ENCODE measurements around the gene TEX51.

TEX51 gene

DNA sequence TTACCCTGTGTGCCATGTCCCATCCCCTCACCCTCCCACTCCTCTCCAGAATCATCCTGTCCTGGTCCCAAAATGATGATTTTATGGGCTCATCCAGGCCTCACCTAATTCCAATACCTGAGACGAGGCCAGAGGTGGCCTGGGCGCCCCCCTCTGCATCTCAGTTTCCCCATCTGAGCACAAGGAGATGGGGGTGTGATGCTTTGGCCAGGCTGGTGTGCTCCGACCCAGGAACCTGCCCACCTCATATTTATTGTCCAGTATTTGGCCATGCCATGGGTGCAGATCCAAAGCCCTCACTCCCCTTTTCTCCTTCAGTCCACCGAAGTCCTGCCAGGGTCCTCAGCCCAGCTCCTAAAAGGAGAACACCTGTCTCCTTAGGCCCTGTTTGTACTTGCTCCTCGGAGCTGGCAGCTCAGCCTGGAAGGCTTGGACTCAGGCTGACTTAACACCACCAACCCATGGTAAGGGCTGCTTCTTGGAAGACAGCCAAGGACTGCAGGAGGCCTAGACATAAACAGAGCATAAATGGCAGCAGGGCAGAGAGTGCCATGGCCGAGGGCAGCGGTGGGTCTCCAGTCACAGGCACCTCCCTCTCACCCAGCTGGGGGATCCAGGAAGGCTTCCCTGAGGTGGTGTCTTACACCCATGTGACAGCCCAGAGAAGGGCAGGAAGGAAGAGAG, 3.6 kb downstream of the TEX51 start:
- TF ChIP-seq JUND (IDR thresholded peaks at IDR 0.05; ENCODE audit: low read depth), result no peak
- no peak for DNase-seq (ENCODE audit: low read depth in 1 of 2, low spot score in 1 of 2)
- in situ Hi-C loops (cut with HindIII; ENCODE audit: low pct_unique_long_range_greater_than_20kb, low sequenced_read_pairs), result no loop called here

DNA sequence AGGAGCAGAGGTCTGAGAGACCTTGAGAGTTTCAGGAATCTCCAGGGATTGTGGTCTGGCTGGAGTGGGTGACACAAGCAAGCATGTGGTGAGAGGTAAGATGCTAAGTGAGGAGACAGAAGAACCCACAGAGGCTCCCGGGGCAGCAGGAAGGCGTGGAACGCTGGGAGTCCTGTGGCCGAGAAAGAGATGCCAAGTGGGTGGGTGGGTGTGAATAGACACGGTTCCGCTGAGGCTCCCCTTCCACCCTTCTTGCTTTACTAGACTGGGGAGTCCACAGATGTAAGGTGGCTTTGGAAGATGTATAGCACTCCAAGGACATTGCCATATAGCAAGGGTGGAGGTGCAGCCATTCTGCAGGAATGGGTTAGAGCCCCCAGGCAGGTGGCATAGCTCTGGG, 4.2 kb downstream of the TEX51 start:
- DNase-seq (ENCODE audit: low read depth in 1 of 2, low spot score in 1 of 2), result no peak
- TF ChIP-seq JUND (IDR thresholded peaks at IDR 0.05; ENCODE audit: low read depth), result no peak
- in situ Hi-C loops (cut with HindIII; ENCODE audit: low pct_unique_long_range_greater_than_20kb, low sequenced_read_pairs), result no loop called here

DNA sequence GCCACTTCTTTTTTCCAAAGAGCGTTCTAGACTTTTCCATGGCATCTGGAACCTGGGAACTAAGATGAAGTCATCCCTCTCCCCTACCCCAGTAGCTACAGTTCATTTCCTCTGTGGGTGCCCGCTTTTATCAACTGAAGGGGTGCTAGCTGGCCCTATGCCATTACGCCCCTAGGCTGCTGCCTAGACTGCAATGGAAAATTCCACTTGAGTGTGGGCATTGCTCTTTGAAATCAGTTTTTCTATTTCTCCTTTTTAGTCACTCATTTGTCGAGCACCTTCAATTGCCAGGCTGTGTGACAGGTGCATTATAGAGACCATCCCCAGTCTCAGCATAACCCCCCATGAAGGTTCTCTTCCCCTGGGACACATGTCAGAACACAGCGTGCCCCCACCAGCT, 7.3 kb downstream of the TEX51 start:
- no peak for TF ChIP-seq JUND (IDR thresholded peaks at IDR 0.05; ENCODE audit: low read depth)
- no peak for DNase-seq (ENCODE audit: low read depth in 1 of 2, low spot score in 1 of 2)
- in situ Hi-C loops (cut with HindIII; ENCODE audit: low pct_unique_long_range_greater_than_20kb, low sequenced_read_pairs), result no loop called here

DNA sequence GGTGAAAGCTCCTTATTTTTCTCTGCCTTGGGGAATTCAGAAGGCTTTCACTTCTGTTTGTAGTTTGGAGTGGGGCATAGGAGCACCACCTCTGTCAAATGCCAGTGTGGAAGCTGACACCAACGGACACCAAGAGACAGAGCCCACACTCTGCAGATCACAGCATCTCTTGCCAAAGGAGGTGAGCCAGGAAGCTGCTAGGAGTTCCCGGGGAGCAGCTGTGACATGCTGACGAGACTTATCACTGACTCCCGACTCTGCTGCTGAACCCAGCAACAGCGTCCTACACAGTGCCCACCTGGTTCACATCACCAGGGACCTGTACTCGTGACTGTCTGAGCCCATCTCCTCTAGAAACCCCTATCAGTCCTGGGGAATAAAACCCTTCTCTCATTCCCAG, 8.1 kb downstream of the TEX51 start:
- no peak for TF ChIP-seq JUND (IDR thresholded peaks at IDR 0.05; ENCODE audit: low read depth)
- DNase-seq (ENCODE audit: low read depth in 1 of 2, low spot score in 1 of 2), result no peak
- in situ Hi-C loops (cut with HindIII; ENCODE audit: low pct_unique_long_range_greater_than_20kb, low sequenced_read_pairs), result no loop called here

DNA sequence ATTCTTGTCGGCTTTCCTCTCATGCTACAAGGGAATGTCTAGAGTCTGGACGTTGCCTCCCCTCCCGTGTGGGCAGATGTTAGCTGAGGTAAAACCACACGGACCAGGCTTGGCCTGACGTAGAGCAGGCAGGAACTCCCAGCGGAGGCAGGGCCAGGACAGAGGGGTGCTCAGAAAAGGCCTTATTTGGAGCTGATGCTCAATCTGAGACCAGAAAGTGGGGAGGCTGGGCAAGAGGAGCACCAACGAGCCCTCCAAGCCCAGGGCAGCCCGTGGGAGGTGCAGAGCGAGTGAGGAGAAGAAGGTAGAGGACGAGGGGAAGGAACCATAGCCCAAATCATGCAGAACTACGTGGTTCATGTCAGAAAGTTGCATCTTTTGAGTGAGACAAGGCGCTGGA, 9.0 kb downstream of the TEX51 start:
- DNase-seq (ENCODE audit: low read depth in 1 of 2, low spot score in 1 of 2), result no peak
- in situ Hi-C loops (cut with HindIII; ENCODE audit: low pct_unique_long_range_greater_than_20kb, low sequenced_read_pairs), result no loop called here
- TF ChIP-seq JUND (IDR thresholded peaks at IDR 0.05; ENCODE audit: low read depth), result no peak

DNA sequence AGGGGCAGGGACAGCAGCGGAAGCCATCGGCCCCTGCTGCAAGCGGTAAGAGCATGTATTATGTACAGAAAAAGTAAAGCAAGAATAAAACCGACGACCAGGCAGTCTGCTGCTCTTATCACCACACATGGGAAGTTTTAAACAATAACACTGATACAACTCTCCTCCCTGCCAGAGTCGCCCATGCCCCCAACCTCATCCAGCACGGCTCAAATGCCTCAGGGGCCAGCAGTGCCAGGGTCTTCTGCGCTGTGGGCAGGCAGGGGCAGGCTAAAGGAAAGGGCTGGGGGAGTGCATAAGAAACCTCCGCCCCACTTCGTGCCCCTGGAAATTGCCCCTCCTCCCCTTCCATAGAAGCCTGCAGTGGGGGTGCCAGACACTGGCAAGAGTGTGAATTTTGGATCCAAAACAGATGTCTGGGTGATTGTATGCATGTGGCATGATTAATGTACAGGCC, 10.1 kb downstream of the TEX51 start:
- in situ Hi-C loops (cut with HindIII; ENCODE audit: low pct_unique_long_range_greater_than_20kb, low sequenced_read_pairs), result no loop called here
- no peak for DNase-seq (ENCODE audit: low read depth in 1 of 2, low spot score in 1 of 2)
- no peak for TF ChIP-seq JUND (IDR thresholded peaks at IDR 0.05; ENCODE audit: low read depth)

DNA sequence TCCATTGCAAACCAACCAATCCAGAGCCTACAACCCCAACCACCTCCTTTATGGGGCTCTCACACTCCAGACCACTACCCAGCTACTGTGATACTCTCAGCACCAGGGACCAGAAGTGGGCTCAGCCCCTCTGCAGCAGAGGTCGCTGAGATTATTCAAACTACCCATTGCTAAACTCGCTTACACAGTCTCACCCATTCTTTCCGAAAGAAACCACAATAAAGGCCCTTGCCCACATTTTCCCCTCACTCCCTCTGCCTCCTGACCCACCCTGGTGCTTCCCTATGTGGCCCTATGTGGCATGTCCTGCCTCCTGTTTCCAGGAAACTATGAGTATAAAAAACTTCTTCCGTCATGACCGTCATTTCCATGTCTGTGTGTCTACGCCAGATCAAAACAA, 10.7 kb downstream of the TEX51 start:
- no peak for DNase-seq (ENCODE audit: low read depth in 1 of 2, low spot score in 1 of 2)
- in situ Hi-C loops (cut with HindIII; ENCODE audit: low pct_unique_long_range_greater_than_20kb, low sequenced_read_pairs), result no loop called here
- no peak for TF ChIP-seq JUND (IDR thresholded peaks at IDR 0.05; ENCODE audit: low read depth)

DNA sequence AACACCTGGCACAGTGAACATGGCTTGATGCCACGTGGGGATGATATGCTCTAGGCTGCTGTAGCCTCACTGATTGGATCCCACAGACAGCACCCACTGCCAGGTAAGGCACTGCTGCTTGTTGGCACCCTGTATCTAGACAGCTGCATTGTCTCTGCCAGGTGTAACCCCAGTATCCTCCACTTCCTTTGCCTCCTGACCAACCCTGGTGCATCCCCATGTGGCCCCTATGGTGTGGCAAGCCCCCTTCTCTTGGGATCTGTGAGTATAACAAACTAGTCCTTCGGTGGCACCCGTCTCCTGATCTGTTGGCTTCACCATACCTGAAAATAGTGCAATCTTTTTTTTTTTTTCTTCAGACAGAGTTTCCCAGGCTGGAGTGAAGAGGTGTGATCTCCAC, 11.1 kb downstream of the TEX51 start:
- DNase-seq (ENCODE audit: low read depth in 1 of 2, low spot score in 1 of 2), result no peak
- TF ChIP-seq JUND (IDR thresholded peaks at IDR 0.05; ENCODE audit: low read depth), result no peak
- in situ Hi-C loops (cut with HindIII; ENCODE audit: low pct_unique_long_range_greater_than_20kb, low sequenced_read_pairs), result no loop called here

DNA sequence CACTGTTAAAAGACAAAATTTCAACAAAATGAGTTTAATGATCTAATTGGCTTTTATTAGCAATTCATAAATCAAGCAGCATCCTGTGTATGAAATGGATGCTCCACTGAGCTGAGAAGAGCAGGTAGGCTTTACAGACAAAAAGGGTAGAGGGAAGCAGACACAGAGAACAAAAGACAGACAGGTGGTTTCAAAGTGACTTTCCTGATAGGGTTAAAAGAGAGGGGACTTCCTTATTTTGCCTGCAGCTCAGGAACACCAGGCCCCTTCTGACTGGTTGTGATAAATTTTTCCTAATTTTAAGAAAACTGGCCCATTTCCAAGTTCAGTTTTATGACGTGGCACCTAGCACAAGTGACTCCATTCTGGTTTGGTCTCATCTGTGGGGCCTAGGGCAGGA, 11.9 kb downstream of the TEX51 start:
- no peak for TF ChIP-seq JUND (IDR thresholded peaks at IDR 0.05; ENCODE audit: low read depth)
- no peak for DNase-seq (ENCODE audit: low read depth in 1 of 2, low spot score in 1 of 2)
- in situ Hi-C loops (cut with HindIII; ENCODE audit: low pct_unique_long_range_greater_than_20kb, low sequenced_read_pairs), result no loop called here

DNA sequence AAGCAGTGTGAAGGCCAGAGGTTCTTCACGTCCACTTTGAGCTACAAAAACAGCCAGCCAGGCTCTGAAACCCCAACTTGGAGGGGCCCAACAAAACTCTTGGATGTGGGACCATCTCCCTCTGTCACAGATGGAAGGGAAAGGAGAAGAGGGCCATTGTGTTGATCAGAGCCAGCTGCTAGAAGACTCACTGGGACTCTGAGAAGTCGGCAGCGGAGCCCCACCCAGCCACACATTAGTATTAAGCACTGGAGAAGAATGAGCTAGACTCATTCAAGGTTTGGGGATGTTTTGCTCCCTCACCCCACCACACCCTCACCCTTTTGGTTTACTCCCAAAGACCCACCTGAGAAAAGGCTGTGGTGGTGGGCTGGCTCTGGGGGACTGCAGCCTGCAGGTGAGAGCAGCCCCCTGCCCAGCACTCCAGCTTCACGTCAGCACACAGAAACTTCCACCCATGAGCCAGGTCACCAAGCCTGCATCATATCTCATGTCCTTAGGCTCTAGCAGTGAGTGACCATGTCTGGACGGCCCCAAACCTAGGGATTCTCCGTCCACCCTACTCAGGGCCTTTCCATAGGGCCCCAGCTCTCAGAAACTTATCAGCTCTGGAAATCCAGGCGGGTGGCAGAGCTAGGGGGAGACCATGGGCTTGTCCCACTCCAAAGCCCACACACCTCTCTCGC, 12.6 kb downstream of the TEX51 start:
- TF ChIP-seq JUND (IDR thresholded peaks at IDR 0.05; ENCODE audit: low read depth), result no peak
- DNase-seq (ENCODE audit: low read depth in 1 of 2, low spot score in 1 of 2), result no peak
- in situ Hi-C loops (cut with HindIII; ENCODE audit: low pct_unique_long_range_greater_than_20kb, low sequenced_read_pairs), result no loop called here

DNA sequence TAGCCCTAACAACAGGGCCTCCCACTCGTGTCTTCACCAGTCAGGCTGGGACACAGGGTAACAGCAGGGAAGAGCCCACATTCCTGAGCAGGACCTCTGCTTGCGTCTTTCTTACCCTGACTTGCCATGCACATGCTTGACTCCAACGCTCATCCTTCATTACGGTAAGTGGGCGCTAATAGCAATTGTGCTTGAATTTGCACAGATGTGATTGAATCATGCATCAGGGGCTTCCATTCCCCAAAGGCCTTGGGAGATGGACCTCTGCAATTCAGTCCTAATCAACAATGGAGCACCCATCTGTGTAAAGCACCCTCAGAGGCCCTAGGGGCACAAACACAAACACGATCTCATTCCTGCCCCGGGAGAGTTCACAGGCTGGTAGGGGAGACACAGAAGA, 13.5 kb downstream of the TEX51 start:
- no peak for TF ChIP-seq JUND (IDR thresholded peaks at IDR 0.05; ENCODE audit: low read depth)
- no peak for DNase-seq (ENCODE audit: low read depth in 1 of 2, low spot score in 1 of 2)
- in situ Hi-C loops (cut with HindIII; ENCODE audit: low pct_unique_long_range_greater_than_20kb, low sequenced_read_pairs), result no loop called here

DNA sequence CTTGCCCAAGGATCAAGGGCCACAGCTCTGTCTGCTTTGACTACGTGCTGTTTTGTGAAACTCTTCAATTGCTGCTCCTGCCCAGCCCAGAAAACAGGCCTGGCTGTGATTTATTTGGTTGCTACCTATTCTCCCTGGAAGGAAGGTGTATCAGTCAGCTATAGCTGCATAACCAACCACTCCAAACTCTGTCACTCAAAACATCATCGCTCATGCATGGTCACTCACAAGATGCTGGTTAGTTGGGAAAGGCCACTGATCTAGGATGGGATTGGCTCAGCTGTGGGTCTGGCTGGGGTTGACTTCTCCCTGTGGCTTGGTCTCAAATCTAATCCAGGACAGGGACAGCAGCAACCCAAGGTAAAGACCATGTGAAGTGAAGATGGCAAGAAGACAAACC, 14.6 kb downstream of the TEX51 start:
- in situ Hi-C loops (cut with HindIII; ENCODE audit: low pct_unique_long_range_greater_than_20kb, low sequenced_read_pairs), result no loop called here
- TF ChIP-seq JUND (IDR thresholded peaks at IDR 0.05; ENCODE audit: low read depth), result no peak

DNA sequence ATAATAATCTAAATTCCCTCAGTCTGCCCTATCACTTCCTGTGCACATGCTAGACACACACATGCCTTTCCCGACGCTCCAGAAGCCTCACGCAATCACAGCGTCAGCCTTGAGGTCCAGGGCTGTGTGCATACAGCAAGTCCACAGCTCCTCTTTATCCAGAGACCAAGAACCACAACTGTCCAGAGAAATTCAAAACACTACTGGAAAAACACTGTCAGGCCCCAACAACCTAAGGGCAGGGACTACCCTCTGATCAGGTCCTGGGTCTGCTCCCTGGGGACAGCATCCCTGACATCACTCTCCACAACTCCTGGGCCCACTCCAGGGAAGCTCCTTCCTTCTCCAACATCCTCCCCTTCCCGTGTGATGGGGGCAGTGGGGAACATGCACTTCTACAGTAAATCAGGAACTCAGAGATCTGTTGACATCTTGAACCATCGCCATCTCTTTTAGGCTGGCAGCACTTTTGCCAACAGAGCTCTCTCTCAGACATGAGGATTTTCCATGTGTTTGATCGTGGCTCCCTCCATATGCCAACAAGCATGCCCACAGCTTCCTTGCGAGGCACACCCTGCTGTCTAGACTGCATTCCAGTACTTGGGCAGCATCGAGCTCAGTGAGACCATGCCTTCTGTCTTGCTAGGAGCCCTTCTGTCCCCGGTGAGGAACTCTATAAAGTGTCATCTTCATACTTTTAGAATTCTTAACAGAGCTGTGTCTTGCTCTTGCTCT, 15.4 kb downstream of the TEX51 start:
- DNase-seq (ENCODE audit: low read depth in 1 of 2, low spot score in 1 of 2), result no peak
- in situ Hi-C loops (cut with HindIII; ENCODE audit: low pct_unique_long_range_greater_than_20kb, low sequenced_read_pairs), result no loop called here
- no peak for TF ChIP-seq JUND (IDR thresholded peaks at IDR 0.05; ENCODE audit: low read depth)

More for the DNA sequence above, 14.6 kb downstream of the TEX51 start:
- DNase-seq (ENCODE audit: low read depth in 1 of 2, low spot score in 1 of 2), result no peak
